A549 (cell line): ENCODE data around the gene ENOX2. TPM values are rescaled to one million over a fixed set of nuclear protein-coding genes. Genes with fewer than 3 reads are reported as not detected.

ENCODE experiments used
- ATAC-seq, 2 experiments: fragments of 200-7000 bp in 1 of 2; fragments of >200 bp in 1 of 2; cut with Nextera tagmentation in 1 of 2; cut with Tn5 transposase in 1 of 2; 3 replicates each; pipeline versions ENCODE4 v1.8.0 to v1.9.1; 2018 to 2020; ENCODE audit warnings: mild to moderate bottlenecking in 1 of 2, moderate library complexity in 1 of 2
- CTCF ChIA-PET: fragments of 300-600 bp; sonication (Branson Sonifier 250); formaldehyde crosslinking; extraction: SDS; loops from one replicate; lab custom pipeline; 2021; ENCODE audit warnings: antibody characterized with exemption, inconsistent platforms; lab: Yijun Ruan, JAX
- POLR2A ChIA-PET: fragments of 350-600 bp; formaldehyde crosslinking; extraction: SDS; loops from one replicate; lab custom pipeline; 2021; ENCODE audit warnings: antibody characterized with exemption, inconsistent platforms; lab: Yijun Ruan, JAX
- DNase-seq, 2 experiments: peaks; one replicate each; pipeline versions ENCODE4 v3.0.0 to v3.0.0-alpha.2; 2011 to 2016; ENCODE audit warnings: low read depth in 1 of 2, low spot score in 1 of 2
- FAIRE-seq: peaks from 2 replicates; lab custom pipeline; 2011; peaks lifted over from hg19 to GRCh38; lab: Jason Lieb, UNC
- H3K27ac ChIP-seq, 2 experiments: fragments of >200 bp; sonication (Bioruptor Twin); formaldehyde crosslinking; 3 replicates each; pipeline ENCODE4 v1.5.1; 2016 to 2017
- H3K4me1 ChIP-seq: fragments of >200 bp; sonication (Bioruptor Twin); formaldehyde crosslinking; 3 replicates; pipeline ENCODE4 v1.6.1; 2016
- H3K4me2 ChIP-seq: fragments of >200 bp; sonication (Bioruptor Twin); formaldehyde crosslinking; 3 replicates; pipeline ENCODE4 v1.6.1; 2016
- H3K4me3 ChIP-seq: fragments of >200 bp; sonication (Bioruptor Twin); formaldehyde crosslinking; 3 replicates; pipeline ENCODE4 v1.5.1; 2016
- H3K9me3 ChIP-seq: fragments of >200 bp; sonication (Bioruptor Twin); formaldehyde crosslinking; 3 replicates; pipeline ENCODE4 v1.6.1; 2016
- ATOH8 ChIP-seq: fragments of 250-450 bp; sonication (Bioruptor Pico); IDR thresholded peaks from 2 replicates; pipeline ENCODE4 v1.5.0; 2020; ENCODE audit warnings: low read depth, mild to moderate bottlenecking, moderate library complexity
- BHLHE40 ChIP-seq: IDR thresholded peaks from 2 replicates; pipeline ENCODE4 v1.6.1; 2012; ENCODE audit warnings: low read depth, low read length, inconsistent platforms
- CHD4 ChIP-seq: fragments of 200-600 bp; sonication (generic); IDR thresholded peaks from 2 replicates; pipeline ENCODE4 v1.6.1; 2016; ENCODE audit warnings: antibody characterized with exemption, mild to moderate bottlenecking, borderline replicate concordance
- CTCF ChIP-seq: fragments of >200 bp; sonication (Bioruptor Twin); formaldehyde crosslinking; IDR thresholded peaks from 3 replicates; pipeline ENCODE4 v1.5.1; 2016
- EHF ChIP-seq: fragments of 250-450 bp; sonication (Bioruptor Pico); IDR thresholded peaks from 2 replicates; pipeline ENCODE4 v1.5.0; 2020; ENCODE audit warnings: mild to moderate bottlenecking
- ELK1 ChIP-seq: fragments of 150-350 bp; IDR thresholded peaks from 2 replicates; pipeline ENCODE4 v1.6.1; 2014; ENCODE audit warnings: low read depth, mild to moderate bottlenecking, low read length
- ESRRA ChIP-seq: fragments of 150-350 bp; IDR thresholded peaks from 2 replicates; pipeline ENCODE4 v1.6.1; 2014; ENCODE audit warnings: mild to moderate bottlenecking, low read length, borderline replicate concordance
- HES2 ChIP-seq: fragments of >200 bp; sonication (Bioruptor Twin); formaldehyde crosslinking; IDR thresholded peaks from 2 replicates; pipeline ENCODE4 v1.6.1; 2016
- HOXB13 ChIP-seq: fragments of 250-450 bp; sonication (Bioruptor Pico); IDR thresholded peaks from 2 replicates; pipeline ENCODE4 v1.5.0; 2020; ENCODE audit warnings: low read depth, mild to moderate bottlenecking, moderate library complexity
- HOXB5 ChIP-seq: fragments of 250-450 bp; sonication (Bioruptor Pico); IDR thresholded peaks from 2 replicates; pipeline ENCODE4 v1.5.0; 2020; ENCODE audit warnings: mild to moderate bottlenecking, moderate library complexity
- JUN ChIP-seq, 2 experiments: fragments of >200 bp; sonication (Bioruptor Twin); formaldehyde crosslinking; IDR thresholded peaks; 2 replicates in 1 of 2; 3 replicates in 1 of 2; pipeline ENCODE4 v1.6.1; 2016 to 2017
- PBX3 ChIP-seq: IDR thresholded peaks from 2 replicates; pipeline ENCODE4 v1.6.1; 2012
- PHF8 ChIP-seq: fragments of 200-600 bp; sonication (generic); IDR thresholded peaks from 2 replicates; pipeline ENCODE4 v1.6.1; 2016; ENCODE audit warnings: low read depth, mild to moderate bottlenecking, antibody characterized with exemption, moderate library complexity, borderline replicate concordance
- RCOR1 ChIP-seq: fragments of 150-350 bp; IDR thresholded peaks from 2 replicates; pipeline ENCODE4 v1.6.1; 2014; ENCODE audit warnings: antibody characterized with exemption, low read length, low read depth
- REST ChIP-seq: fragments of 200-600 bp; sonication (generic); IDR thresholded peaks from 2 replicates; pipeline ENCODE4 v1.6.1; 2016; ENCODE audit warnings: antibody characterized with exemption, mild to moderate bottlenecking, moderate library complexity
- SREBF2 ChIP-seq: fragments of 450-650 bp; IDR thresholded peaks from 2 replicates; pipeline ENCODE4 v1.6.1; 2014; ENCODE audit warnings: mild to moderate bottlenecking, moderate library complexity
- ZFP36 ChIP-seq: fragments of 450-650 bp; IDR thresholded peaks from 2 replicates; pipeline ENCODE4 v1.6.1; 2014; ENCODE audit warnings: borderline replicate concordance; ENCODE audit not compliant: partially characterized antibody
- ZSCAN20 ChIP-seq: fragments of 250-450 bp; sonication (Bioruptor Pico); IDR thresholded peaks from 2 replicates; pipeline ENCODE4 v1.8.0; 2022; ENCODE audit warnings: mild to moderate bottlenecking, moderate library complexity
- WGBS: methylation state at CpG from one replicate; pipeline ENCODE4 v1.1.6; 2017; ENCODE audit errors: missing lambda C conversion rate; 5-methylcytosine and 5-hydroxymethylcytosine counted together
- polyA plus RNA-seq, 4 experiments: library from polyadenylated mRNA; depleted of rRNA in 3 of 4; stranded (reverse); fragments of >200 nt; fragmentation: RNase III in 1 of 4; extraction: RNeasy Plus Mini Kit Qiagen cat#74134 plus additional on column Dnase treatment in 1 of 4; gene quantifications; 2 replicates in 3 of 4; 3 replicates in 1 of 4; pipeline ENCODE4 v1.2.3, GENCODE V29; 2011 to 2017

ENOX2 gene
- polyA plus RNA-seq, 2 of the 4 experiments (the other 2 are of a cell fraction), result 10.3 to 35.5 TPM

GRCh38 chrX:130623518-130623917 is 279.5 kb downstream of the ENOX2 start (continued):
- TF ChIP-seq ELK1 (no peak), ZSCAN20 (CRISPR knock-in tag) (no peak)

- Histone ChIP-seq H3K4me3 (no peak overlapping the region), H3K9me3 (no peaks in the 10 kb centered on the region)
- FAIRE-seq, result no peak
- CTCF ChIA-PET, result interaction anchor here (1.7 kb wide), 1 partner anchor 40 kb away, joined by 6 read pairs; no protein-coding TSS in a partner anchor
- no peak for TF ChIP-seq SREBF2
- TF ChIP-seq RCOR1, result no peak
- no peak for TF ChIP-seq HOXB5
- no peak for TF ChIP-seq PBX3
- TF ChIP-seq ZFP36, result no peak
- no peak for TF ChIP-seq PHF8
- TF ChIP-seq HOXB13, result no peak
- TF ChIP-seq JUN (IDR thresholded peaks at IDR 0.05), result no peak
- no peak for TF ChIP-seq REST
- TF ChIP-seq CHD4, result no peak
- TF ChIP-seq ATOH8 (CRISPR knock-in tag), result no peak
- no peak for TF ChIP-seq ESRRA
- TF ChIP-seq, all 56 proteins: peak for 0
- Histone ChIP-seq H3K27ac (no peak overlapping the region), H3K4me1 (no peaks in the 10 kb centered on the region), H3K4me2 (no peak overlapping the region)
- ATAC-seq, result no peak
- 72% methylated on average over 3 of the region's 3 CpGs for WGBS
- no peak for DNase-seq
- POLR2A ChIA-PET, result no interaction called here
Observed at GRCh38 chrX:130615941-130616340, 287.1 kb downstream of the ENOX2 start.

- CTCF ChIA-PET, result interaction anchor here (0.6 to 0.7 kb wide), 2 partner anchors 280 to 310 kb away, joined by 3 to 4 read pairs; no protein-coding TSS in a partner anchor
Observed at GRCh38 chrX:130607431-130607830, 295.6 kb downstream of the ENOX2 start.

More at GRCh38 chrX:130607431-130607830, 295.6 kb downstream of the ENOX2 start:
- POLR2A ChIA-PET, result no interaction called here
- Histone ChIP-seq H3K27ac (no peak overlapping the region), H3K4me2 (no peak overlapping the region), H3K4me3 (no peak overlapping the region), H3K9me3 (no peaks in the 10 kb centered on the region), H3K4me1 (no peaks in the 10 kb centered on the region)
- no peak for TF ChIP-seq REST
- TF ChIP-seq ESRRA, result no peak
- TF ChIP-seq HES2, result no peak
- no peak for TF ChIP-seq CTCF
- no peak for TF ChIP-seq BHLHE40
- no peak for TF ChIP-seq EHF (CRISPR knock-in tag)
- FAIRE-seq, result no peak
- DNase-seq, result no peak
- no peak for ATAC-seq
- 38% methylated on average over 4 of the region's 4 CpGs for WGBS
